Measurements from ENCODE around the gene LPP. TPM values are rescaled to one million over a fixed set of nuclear protein-coding genes. Genes with fewer than 3 reads are reported as not detected.

Gene LPP
- total RNA-seq, 1 donor from 2014 or later: 62.1 TPM

DNA sequence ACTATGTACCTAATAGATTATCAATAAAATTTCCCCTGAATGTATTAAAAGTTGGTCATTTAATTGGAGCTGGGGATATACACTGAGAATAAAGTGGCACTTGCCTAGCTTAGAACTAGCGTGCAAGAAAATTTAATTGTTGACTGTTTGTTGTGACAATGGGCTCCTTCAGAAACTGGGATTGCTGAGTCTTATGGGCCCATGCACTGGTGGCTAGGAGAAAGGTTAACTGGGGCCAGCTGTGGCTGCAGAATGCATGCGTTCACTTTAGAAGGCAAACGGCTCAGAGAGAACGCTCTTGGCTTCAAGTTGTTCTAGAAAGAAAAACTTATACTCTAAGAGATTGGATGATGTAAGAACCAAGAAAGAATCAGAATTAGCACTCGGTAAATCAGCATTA, 18.7 kb upstream of the LPP start:
- no peak for DNase-seq

DNA sequence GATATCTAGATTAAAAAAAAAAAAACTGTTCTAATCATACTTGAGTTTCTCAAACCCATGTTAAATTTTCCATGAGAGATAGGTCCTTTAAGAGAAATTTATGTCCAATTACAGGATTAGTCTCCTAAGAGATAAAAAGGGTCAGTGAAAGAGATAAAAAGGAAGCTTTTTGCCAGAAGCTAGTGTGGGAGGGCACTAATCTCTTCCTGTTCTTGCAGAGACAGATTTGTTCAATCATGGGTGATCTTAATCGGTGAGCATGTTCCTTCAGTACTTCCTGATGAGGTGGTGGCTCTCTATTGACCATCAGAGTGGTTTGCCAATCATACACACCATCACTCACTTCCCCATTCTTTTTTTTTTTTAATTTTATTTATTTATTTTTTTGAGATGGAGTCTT, 16.9 kb upstream of the LPP start:
- no peak for DNase-seq

DNA sequence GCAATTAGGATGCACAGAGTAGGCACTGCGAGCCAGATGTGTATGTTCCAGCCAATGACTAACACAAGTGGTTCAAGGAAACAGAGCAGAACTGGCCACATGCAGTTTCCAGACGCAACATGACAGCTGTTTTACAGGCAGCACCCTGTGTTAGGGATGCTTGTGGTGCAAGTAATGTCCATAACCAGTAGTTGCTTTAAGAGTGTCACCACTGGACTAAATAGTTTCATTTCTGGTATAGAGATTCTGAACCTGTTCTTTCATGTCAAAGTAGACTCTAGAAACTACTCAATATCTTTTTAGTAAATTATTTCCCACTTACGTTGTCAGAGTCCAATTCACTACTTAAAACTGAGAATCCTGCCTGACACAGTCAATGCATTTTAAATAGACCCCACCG, 14.5 kb upstream of the LPP start:
- DNase-seq: no peak

DNA sequence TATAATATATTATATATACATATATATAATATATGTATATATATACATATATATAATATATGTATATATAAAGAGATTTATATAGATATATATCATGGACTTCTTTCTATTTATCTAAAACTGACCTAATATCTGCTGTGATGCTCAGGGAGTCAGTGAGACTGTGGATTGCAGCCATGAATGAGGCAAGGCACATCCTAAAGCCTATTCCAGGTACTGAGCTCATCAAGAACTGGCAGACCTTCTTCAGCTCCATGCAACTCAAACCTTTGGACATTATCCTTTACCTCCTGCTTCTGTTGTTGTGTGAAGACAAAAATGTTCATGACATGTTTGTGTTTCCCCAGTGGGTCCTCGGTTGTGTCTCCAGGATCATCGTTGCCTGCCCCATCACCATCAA, 7.7 kb upstream of the LPP start:
- DNase-seq: no peak

DNA sequence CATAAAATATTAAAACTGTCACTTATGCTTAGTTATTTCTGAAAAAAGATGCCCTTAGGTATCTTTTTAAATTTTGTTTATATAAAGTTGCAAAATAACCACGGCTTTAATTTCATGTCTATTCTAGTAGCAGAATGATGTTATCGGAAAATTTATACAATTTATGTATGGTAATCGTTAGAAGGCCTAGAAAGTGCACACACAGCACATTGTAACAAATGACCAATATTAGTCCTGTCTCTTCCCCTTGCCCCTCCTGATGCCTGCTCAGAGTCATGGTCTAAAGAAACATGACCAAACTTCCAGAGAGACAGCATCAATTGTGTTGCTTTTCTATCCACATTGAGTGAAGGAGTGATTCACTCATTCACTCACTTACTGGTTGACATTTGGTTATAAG, 6.2 kb upstream of the LPP start:
- no peak for DNase-seq

DNA sequence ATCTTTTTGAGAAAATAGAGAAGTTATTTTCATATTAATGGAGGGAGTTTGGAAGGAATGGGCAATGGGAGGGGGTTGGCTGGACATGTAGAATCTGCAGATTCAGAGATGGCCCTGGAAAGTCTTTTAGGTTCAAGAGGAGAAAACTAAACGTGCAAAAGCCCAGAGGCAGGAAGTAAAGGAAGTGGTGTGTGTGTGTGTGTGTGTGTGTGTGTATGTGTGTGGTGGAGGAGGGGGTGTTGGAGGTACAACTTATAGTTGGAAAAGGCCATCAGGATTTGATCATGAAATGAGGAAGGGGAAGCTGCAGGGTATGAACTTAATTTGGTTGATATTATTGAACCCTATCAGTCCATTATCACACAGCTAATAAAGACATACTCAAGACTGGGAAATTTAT, 5.6 kb upstream of the LPP start:
- DNase-seq: no peak

DNA sequence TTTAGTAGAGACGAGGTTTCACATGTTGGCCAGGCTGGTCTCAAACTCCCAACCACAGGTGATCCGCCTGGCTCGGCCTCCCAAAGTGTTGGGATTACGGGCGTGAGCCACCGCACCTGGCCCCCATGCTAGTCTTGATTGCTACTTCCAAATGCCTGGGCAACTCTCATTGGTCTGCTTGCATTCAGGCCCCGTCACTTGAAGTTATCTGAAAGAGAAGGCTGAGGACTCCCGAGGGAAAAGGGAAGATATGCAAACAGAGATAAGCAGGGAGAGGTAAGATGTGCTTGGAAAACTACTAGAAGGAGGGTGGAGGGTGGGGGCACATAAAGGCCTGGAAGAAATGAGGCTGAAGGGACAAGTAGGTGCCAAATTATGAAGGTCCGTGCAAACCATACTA, 4.4 kb upstream of the LPP start:
- DNase-seq: no peak

DNA sequence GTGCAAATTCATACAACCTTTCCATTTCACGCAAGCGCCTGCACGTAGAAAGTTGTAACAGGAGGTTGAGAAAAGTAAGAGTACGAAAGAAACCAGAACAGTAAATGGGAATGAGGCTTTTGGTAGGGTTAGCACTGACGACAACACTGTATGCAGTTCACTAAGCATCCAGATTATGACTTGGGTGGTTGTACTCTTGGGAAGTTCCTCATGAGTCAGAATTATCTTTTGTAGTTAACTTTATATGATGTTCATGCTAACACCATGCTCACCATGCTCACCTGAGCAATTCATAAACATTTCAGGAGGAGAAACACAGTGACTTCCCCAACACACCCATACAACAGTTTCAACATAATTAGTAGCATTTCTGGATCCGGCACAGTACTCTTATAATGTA, 3.0 kb upstream of the LPP start:
- no peak for DNase-seq

DNA sequence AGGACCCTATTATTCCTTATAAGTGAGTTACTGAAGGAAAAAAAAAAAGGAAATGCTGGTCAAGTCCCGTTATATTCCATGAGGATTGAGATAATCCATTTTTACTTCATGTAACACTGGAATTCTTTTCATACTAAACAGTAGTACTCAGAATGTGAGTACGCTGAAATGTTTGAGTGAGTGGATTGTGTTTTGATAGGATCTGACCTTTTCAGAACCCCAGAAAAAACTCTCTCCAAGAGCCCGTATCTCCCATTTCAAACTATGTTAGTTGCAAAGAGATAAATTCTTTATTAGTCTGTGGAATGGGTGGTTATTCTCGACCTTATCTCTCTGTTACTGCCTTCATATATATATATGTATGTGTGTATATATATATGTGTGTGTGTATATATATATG, 2.5 kb upstream of the LPP start:
- DNase-seq: no peak

DNA sequence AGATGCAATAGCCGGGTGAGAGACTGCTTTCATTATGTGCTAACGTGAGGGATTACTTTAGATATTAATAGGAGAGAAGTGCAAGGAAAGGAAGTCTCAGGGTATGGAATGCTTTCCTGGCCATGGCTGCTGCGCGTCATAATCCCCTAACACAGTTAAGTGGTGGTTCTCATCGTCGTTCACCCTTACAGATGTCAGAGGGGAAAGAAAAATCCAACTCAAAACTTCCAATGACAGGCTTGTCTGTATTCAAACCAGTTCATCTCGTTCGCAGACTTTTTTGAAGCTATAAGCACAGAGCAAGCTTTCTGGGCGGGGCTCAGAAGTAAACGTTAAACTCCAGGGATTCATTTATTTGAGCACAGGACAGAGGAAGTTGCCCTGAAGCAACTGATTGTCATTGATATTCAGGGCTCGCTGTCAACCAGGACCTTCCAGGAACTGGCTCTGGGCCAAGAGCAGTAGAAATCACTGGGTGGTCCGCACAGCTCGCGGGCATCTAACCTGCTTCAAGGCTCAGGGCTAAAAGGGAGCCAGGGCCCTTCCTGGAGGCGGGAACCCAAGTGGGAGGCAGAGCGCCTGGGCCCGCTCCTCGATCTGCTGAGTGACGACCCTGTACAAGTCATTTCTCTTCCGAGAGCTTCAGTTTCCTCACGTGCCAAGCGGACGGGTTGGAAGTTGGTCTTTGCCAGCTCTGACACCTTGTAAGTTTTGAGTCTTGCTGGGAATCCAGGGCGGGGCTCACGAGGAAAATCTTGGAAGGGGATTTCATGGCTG, 1.1 kb upstream of the LPP start:
- peak; percentile 72 for DNase-seq

DNA sequence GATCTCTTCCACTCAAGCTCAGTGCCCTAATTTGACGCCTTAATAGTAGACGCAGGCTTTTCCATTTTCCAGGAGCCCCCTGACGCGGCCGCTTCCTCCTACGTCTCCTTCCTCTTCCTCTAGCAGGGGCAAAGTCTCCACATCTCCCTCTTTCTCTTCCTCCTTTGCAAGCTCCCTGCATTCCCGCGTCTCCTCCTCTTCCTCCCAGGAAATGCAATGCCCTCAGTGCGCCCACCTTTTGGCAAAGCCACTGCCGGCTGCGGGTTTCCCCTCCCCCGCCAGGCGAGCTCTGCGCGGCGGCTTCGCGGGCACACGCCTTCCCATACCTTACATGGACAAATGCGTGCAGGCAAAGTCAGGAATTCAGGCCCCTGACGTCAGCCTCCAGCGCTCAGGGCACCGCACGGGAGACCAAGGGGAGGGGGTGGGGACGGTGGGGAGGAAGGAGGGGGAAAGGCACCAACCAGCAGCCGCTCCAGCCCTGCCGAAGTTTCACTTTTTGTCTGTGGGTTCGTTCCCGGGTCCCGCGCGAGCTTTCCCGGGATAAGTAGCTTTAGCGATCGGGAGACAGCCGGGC, 432 bp upstream of the LPP start:
- peak; percentile 76 for DNase-seq

DNA sequence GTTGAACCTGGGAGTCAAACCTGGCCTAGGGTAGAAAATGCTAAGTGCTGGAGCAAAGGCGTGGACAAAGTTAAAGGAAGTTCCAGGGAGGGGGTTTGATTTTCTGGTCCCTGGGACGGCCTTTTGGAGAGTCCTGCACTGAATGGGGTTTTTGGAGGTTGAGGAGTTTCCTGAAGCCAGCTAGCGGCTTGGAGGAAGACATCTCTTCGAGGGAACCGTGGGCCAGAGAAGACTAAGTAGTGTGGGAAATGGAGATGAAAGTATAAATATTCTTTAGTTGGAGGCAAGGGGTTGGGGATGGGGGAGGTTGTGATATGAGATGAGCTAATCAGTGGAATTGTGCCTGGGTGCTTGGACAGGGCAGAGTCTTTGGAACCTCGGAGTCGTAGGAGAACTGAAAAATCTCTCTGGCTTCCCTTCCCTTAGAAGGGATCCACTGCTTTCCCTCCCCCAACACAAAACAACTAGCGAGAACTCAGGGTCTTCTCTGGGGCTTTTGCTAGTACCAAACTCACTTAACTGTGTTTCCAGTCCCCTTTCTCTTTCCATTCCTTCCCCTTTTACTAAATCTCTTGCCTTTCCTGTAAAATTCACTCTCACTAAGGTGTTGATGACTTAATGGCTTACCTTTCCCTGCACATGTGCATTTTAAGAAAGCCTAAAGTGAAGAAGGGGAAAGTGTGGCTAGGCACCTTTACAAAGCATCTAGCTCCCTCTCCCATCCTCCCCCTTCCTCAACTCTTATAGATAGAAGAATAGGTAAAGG, 1.0 kb downstream of the LPP start:
- DNase-seq: no peak

DNA sequence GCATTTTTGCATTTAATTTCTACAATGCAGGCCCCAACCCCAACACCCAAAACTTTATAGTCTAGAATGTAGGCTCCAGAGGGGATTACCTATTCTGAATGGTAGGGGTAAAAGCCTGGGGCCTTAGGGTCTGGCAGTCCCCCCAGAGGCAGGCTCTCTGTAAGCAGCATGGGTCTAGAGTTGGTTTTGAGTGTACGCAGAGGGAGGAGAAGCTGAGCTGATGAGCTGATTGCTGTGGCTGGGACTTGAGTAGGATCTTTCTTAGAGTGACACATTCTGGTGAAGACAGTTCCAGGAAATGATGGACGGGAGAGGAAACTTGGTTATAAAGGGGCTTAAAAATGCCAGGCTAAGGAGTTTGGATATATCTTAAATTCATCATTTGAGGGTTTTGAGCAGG, 2.1 kb downstream of the LPP start:
- no peak for DNase-seq

DNA sequence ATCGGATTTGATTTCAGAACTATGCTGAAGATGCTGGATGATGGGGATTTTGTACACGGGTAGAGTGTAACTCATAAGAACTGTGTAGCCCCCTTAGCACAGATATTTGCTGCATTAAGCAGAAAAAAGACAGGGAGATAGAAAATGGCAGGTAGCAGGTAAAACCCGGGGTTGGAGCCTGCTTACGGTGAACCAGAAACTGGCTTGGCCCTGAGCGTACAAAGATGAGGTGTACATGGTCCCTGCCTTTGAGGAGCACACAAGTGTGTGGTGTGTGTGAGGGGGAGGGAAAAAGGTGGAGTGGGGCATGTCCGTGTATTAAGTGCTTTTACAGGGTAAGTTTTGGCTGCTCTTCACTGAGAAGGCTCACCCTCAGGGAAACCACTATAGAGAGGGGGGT, 3.5 kb downstream of the LPP start:
- no peak for DNase-seq

DNA sequence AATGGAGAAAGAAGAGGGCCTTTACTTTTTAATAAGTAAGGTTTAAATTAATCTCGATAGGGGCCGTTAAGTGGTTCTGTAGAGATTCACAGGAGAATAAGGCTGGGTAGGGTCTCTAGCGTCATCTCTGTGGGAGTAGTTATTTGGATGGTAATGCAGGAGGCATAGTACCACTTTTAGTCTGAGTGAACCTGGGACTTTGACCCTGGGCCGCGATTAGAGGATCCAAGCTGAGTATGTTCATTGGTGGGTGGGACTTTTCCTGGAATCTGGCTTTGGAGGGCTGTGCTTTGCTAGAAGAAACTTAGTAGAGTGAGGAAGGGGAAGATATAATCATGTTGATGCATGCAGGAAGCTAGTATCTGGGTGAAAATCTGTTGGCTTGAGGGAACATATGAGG, 4.0 kb downstream of the LPP start:
- DNase-seq: no peak

DNA sequence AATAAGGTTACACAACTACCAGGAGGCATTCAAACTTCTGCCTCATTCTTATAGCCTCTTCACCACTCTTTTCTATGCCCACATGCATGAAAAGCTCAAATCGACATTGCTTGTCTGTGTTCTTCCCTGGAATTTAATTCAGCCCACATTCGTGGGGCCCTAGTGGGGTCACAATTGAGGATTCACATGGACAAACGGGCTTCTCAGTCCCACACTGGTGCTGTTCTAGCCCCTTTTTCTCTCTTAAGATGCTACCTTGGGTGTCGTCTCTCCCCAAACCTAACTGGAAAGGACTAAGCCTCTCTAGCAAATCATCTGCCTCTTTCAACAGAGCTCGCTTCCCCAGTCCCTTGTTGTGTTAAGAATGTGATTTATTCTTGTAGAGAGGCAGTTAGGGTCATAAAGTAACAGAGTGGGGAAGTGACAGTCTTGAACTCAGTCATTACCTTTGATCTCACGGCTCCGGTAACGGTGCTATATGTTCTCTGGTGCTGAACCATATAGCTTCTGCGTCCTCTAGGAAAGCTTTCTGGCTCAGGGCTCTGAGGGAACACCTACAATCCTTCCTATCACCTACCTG, 4.9 kb downstream of the LPP start:
- DNase-seq: no peak

DNA sequence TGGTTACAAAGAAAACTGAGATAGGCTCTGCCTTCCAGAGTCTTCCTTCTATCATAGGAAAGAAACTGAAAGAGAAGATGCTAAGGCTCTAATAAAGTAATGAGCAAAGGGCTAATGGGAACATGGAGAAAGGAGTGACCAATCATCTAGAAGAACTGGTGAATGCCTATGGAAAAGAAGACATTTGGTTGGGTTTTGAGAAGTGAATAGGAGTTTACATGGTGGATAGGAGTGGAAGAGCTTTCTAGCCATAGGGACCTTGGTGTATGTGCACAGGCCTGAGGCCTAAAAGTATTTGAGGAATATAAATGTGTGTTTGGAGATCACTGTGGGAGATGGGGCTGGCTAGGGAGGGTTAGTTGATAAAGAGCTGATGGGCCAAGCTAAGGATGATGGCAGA, 6.8 kb downstream of the LPP start:
- DNase-seq: no peak

DNA sequence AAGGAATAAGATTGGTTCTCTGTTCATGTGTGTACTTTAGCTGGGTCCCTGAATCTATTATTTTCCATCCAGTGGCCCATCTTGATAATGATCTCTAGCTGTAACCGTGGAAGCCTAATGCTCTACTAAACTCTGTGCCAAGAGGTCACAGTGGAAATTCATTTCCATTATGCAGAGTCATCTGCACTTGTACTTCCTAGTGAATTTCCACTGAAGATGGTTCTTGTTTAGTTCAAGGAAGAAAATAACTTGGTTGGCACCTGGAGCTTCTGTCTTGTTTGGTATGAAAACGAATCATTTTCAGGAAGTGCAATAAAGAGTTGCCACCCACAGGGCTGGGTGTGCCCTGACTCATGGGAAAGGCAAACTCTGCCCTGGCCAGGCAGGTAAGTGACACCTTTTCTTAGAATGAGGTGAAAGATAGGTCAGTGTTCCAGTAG, 10.3 kb downstream of the LPP start:
- no peak for DNase-seq

DNA sequence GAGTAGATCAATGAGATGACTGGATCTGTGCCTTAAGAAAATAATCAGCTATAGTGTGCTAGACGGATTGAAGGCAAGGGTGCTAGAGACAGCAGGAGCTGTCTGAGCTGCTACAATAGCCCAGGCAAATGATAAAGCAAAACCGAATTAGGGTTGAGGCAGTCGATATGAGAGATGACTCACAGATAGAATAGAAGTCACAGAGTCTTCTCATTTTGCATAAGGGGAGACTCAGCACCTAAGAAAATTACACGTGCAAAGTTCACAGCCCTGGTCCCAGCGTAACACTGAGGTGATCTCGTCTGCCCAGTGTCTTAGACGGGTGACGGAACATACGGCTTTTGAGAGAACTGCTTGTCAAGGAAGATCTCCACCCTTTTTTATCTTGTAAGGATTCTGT, 11.6 kb downstream of the LPP start:
- no peak for DNase-seq

DNA sequence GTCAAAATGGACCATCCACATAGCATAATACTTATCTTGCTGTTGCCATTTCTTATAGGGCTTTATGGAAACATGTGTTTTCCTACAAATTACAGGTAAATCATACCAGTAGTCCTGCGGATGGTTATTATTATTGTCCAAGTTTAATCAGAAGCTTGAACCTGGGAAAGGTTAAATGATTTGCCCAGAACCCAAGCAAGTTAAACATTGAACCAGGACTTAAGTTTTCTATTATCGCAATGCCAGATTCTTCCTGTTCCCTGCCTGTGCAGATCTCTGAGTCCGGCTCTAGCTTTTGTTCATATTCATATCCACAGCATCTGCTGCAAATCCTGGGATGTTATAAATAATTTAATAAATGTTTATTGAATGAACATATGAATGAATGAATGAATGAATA, 12.5 kb downstream of the LPP start:
- DNase-seq: no peak

DNA sequence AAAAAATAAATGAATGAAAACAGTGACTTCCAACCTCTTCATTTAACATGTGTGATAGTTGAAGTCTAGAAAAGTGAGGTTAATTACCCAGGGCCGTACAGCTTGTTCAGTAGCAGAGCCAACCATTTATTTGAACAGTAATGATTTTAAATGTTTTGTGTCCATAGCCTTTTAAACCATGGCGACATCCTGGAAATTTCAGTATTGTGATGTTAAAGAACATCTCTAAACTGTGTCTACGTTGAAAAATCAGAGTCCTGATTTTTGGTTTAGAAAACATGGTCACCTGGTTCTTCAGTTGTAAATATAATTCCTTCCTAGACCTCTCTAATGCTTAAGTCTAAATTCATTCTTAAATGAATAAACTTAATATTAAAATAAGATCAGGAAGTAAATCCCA, 14.2 kb downstream of the LPP start:
- DNase-seq: no peak

DNA sequence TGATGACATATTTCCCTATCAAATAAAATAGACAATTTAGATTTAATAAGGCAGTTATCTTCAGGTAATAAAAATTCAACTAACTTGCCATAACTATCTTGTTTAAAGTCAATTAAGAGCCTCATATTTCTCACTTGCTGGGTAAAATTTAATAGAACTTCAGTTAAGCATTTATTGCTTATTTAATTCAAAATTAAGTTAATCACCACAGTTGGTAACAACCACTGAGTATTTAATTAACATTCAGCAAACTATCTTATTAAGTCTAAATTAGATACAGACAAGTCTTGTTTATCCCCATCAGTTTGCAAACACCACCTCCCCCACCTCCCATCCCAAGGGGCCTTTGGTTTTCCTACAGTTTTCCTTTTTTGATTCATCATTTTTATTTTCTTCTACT, 14.7 kb downstream of the LPP start:
- no peak for DNase-seq

DNA sequence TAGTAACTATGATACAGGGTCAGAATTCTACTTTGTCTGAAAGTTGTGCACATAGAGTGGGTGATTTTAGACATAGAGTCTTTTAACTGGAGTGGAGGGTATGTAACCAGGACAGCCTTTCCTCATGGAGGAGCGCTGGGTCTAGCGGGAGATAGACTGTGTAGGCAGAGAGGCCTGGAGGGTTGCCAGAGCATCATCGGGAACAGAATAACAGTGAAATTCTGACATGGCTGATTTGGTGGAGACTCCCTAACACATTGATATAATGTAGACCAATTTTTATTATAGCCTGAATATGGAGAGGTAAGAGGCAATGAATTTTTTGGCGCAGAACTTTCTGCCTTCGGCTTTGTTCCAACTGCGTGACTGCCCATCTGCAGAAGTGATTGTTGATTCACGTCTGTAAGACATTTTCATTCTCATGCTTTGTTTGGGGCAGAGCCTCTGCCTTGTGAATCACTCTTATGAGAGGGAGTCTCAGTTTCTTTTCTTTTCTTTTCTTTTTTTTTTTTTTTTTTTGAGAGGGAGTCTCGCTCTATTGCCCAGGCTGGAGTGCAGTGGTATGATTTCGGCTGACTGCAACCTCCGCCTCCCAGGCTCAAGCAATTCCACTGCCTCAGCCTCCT, 16.0 kb downstream of the LPP start:
- DNase-seq: no peak
